HUES6 (cell line): ENCODE data around the gene GALR1.

Experiments
- H3K27ac ChIP-seq: 2 replicates; pipeline ENCODE4 v1.7.0; 2013; ENCODE audit warnings: low read depth, mild to moderate bottlenecking, low read length, inconsistent platforms
- H3K27me3 ChIP-seq: 2 replicates; pipeline ENCODE4 v1.6.1; 2013; ENCODE audit warnings: low read length; ENCODE audit not compliant: control insufficient read depth, insufficient read depth
- H3K36me3 ChIP-seq: 2 replicates; pipeline ENCODE4 v1.6.1; 2013; ENCODE audit warnings: low read length; ENCODE audit not compliant: control insufficient read depth, insufficient read depth
- H3K4me1 ChIP-seq: 2 replicates; pipeline ENCODE4 v1.6.1; 2013; ENCODE audit warnings: low read length; ENCODE audit not compliant: control insufficient read depth, insufficient read depth
- H3K4me3 ChIP-seq: 2 replicates; pipeline ENCODE4 v1.5.1; 2013; ENCODE audit warnings: low read depth, low read length
- H3K9ac ChIP-seq: one replicate; pipeline ENCODE4 v1.6.1; 2013; ENCODE audit warnings: mild to moderate bottlenecking, low read length
- H3K9me3 ChIP-seq: 2 replicates; pipeline ENCODE4 v1.6.1; 2013; ENCODE audit warnings: low read depth, low read length; ENCODE audit not compliant: control insufficient read depth, insufficient read depth

The GALR1 gene

GRCh38 chr18:77298172-77298571, 48.5 kb downstream of the GALR1 start:
- no peaks in the 10 kb centered on the region for H3K36me3 ChIP-seq
- no peaks in the 10 kb centered on the region for H3K9me3 ChIP-seq
- no peak overlapping the region for H3K27ac ChIP-seq
- H3K9ac ChIP-seq = no peak overlapping the region
- peaks cover 5% of the 10 kb centered on the region; the same call in 1 of the 2 replicates for H3K4me1 ChIP-seq
- no peak overlapping the region for H3K4me3 ChIP-seq
- no peaks in the 10 kb centered on the region for H3K27me3 ChIP-seq

GRCh38 chr18:77299706-77300105, 50.1 kb downstream of the GALR1 start:
- Histone ChIP-seq H3K9ac (no peak overlapping the region), H3K27me3 (no peaks in the 10 kb centered on the region), H3K4me3 (no peak overlapping the region), H3K4me1 (peaks cover 5% of the 10 kb centered on the region; the same call in 1 of the 2 replicates), H3K36me3 (no peaks in the 10 kb centered on the region), H3K9me3 (no peaks in the 10 kb centered on the region), H3K27ac (no peak overlapping the region)

GRCh38 chr18:77300579-77300978, 50.9 kb downstream of the GALR1 start:
- Histone ChIP-seq H3K27ac (no peak overlapping the region), H3K27me3 (no peaks in the 10 kb centered on the region), H3K4me1 (peaks cover 5% of the 10 kb centered on the region; the same call in 1 of the 2 replicates), H3K36me3 (no peaks in the 10 kb centered on the region), H3K4me3 (no peak overlapping the region), H3K9ac (no peak overlapping the region), H3K9me3 (no peaks in the 10 kb centered on the region)

- Histone ChIP-seq H3K9ac (no peak overlapping the region), H3K4me1 (peaks cover 5% of the 10 kb centered on the region; the same call in 1 of the 2 replicates), H3K27me3 (no peaks in the 10 kb centered on the region), H3K36me3 (no peaks in the 10 kb centered on the region), H3K9me3 (no peaks in the 10 kb centered on the region), H3K4me3 (no peak overlapping the region), H3K27ac (no peak overlapping the region)
Measured at GRCh38 chr18:77304268-77304667, 54.6 kb downstream of the GALR1 start.

- Histone ChIP-seq H3K27ac (no peak overlapping the region), H3K9me3 (no peaks in the 10 kb centered on the region), H3K27me3 (no peaks in the 10 kb centered on the region), H3K4me1 (no peaks in the 10 kb centered on the region), H3K9ac (no peak overlapping the region), H3K36me3 (no peaks in the 10 kb centered on the region), H3K4me3 (no peak overlapping the region)
Measured at GRCh38 chr18:77305676-77306075, 56.0 kb downstream of the GALR1 start.

GRCh38 chr18:77308216-77308615, 58.6 kb downstream of the GALR1 start:
- H3K36me3 ChIP-seq = no peaks in the 10 kb centered on the region
- no peak overlapping the region for H3K27ac ChIP-seq
- no peaks in the 10 kb centered on the region for H3K4me1 ChIP-seq
- no peak overlapping the region for H3K4me3 ChIP-seq
- H3K9me3 ChIP-seq = no peaks in the 10 kb centered on the region
- no peak overlapping the region for H3K9ac ChIP-seq
- H3K27me3 ChIP-seq = no peaks in the 10 kb centered on the region

- H3K4me3 ChIP-seq = no peak overlapping the region
- no peaks in the 10 kb centered on the region for H3K36me3 ChIP-seq
- H3K27ac ChIP-seq = no peak overlapping the region
- H3K9ac ChIP-seq = no peak overlapping the region
- H3K27me3 ChIP-seq = no peaks in the 10 kb centered on the region
- no peaks in the 10 kb centered on the region for H3K9me3 ChIP-seq
- peaks cover 4% of the 10 kb centered on the region; the same call in 1 of the 2 replicates for H3K4me1 ChIP-seq
Measured at GRCh38 chr18:77314511-77314910, 64.9 kb downstream of the GALR1 start.

GRCh38 chr18:77314952-77315351, 65.3 kb downstream of the GALR1 start:
- Histone ChIP-seq H3K4me3 (no peak overlapping the region), H3K4me1 (peaks cover 8% of the 10 kb centered on the region; the same call in 1 of the 2 replicates), H3K9me3 (no peaks in the 10 kb centered on the region), H3K36me3 (no peaks in the 10 kb centered on the region), H3K27me3 (no peaks in the 10 kb centered on the region), H3K9ac (no peak overlapping the region), H3K27ac (no peak overlapping the region)

GRCh38 chr18:77316008-77316407, 66.4 kb downstream of the GALR1 start:
- Histone ChIP-seq H3K4me3 (no peak overlapping the region), H3K4me1 (peaks cover 13% of the 10 kb centered on the region; the same call in 1 of the 2 replicates), H3K27ac (no peak overlapping the region), H3K9ac (no peak overlapping the region), H3K9me3 (no peaks in the 10 kb centered on the region), H3K27me3 (no peaks in the 10 kb centered on the region), H3K36me3 (no peaks in the 10 kb centered on the region)

- Histone ChIP-seq H3K27ac (no peak overlapping the region), H3K9ac (no peak overlapping the region), H3K27me3 (no peaks in the 10 kb centered on the region), H3K36me3 (no peaks in the 10 kb centered on the region), H3K4me1 (peaks cover 13% of the 10 kb centered on the region; the same call in 1 of the 2 replicates), H3K4me3 (no peak overlapping the region), H3K9me3 (no peaks in the 10 kb centered on the region)
Measured at GRCh38 chr18:77316641-77317040, 67.0 kb downstream of the GALR1 start.

GRCh38 chr18:77320971-77321559, 71.4 kb downstream of the GALR1 start:
- H3K27ac ChIP-seq = no peak overlapping the region
- H3K36me3 ChIP-seq = no peaks in the 10 kb centered on the region
- no peaks in the 10 kb centered on the region for H3K9me3 ChIP-seq
- no peak overlapping the region for H3K4me3 ChIP-seq
- no peak overlapping the region for H3K9ac ChIP-seq
- H3K4me1 ChIP-seq = peaks cover 13% of the 10 kb centered on the region; the same call in 1 of the 2 replicates
- no peaks in the 10 kb centered on the region for H3K27me3 ChIP-seq
